Umbilical cord (tissue), 2 donors: ENCODE measurements around the gene ANKRD10. TPM values are rescaled to one million over a fixed set of nuclear protein-coding genes. Genes with fewer than 3 reads are reported as not detected.

Experiments used
- DNase-seq: peaks from one replicate; pipeline ENCODE4 v3.0.0-alpha.2; 2015; ENCODE audit warnings: low spot score
- total RNA-seq: library from RNA; depleted of rRNA; stranded (reverse); fragments of >200 nt; gene quantifications from one replicate; pipeline ENCODE4 v1.2.3, GENCODE V29; 2014; ENCODE audit warnings: low replicate concordance; ENCODE audit not compliant: insufficient read depth

Gene ANKRD10
- total RNA-seq, 1 donor from 2014 or later: 83.5 TPM

GRCh38 chr13:110944968-110945927 is 30.4 kb upstream of the ANKRD10 start:
- DNase-seq: no peak

- DNase-seq: peak; percentile 28
Observed at GRCh38 chr13:110944121-110944967, 29.5 kb upstream of the ANKRD10 start.

GRCh38 chr13:110942248-110942981 is 27.5 kb upstream of the ANKRD10 start:
- no peak for DNase-seq

- no peak for DNase-seq
Observed at GRCh38 chr13:110938662-110939421, 24.0 kb upstream of the ANKRD10 start.

DNA sequence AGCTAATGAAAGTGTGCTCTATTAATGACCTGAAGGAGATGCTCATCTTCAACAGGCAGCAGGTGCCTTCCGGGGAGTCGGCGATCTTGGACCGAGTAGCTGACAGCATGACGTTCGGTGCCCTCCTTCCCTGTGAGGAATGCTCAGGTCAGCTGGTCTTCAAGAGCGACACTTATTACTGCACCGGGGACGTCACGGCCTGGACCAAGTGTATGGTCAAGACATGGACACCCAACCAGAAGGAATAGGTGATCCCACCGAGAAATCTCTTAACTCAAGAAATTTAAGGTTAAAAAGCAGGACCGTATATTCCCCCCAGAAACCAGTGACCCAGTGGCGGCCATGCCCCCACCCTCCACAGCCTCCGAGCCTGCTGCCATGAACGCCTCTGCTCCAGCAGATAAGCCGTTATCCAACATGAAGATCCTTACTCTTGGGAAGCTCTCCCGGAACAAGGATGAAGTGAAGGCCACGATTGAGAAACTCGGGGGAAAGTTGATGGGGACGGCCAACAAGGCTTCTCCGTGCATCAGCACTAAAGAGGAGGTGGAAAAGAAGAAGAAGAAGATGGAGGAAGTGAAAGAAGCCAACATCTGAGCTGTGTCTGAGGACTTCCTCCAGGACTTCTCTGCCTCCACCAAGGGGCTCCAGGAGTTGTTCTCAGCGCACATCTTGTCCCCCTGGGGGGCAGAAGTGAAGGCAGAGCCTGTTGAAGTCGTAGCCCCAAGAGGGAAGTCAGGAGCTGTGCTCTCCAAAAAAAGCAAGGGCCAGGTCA is 22.8 kb upstream of the ANKRD10 start:
- no peak for DNase-seq

- DNase-seq: no peak
Observed at GRCh38 chr13:110936519-110936918, 21.6 kb upstream of the ANKRD10 start.

DNA sequence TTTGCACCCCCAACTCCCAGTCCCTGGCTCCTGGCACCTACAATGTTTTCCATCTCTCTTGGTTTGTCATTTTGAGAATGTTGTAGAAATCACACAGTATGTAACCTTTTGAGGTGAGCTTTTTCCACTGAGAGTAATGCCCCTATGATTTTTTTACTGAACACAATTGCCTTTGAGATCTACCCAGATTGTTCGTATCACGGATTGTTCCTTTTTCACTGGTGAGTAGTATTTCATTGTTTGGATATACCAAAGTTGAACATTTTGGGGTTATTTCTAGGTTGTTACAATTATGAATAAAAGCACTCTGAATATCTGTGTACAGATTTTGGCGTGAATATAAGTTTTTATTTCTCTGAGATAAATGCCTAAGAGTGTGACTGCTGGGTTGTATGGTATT is 17.7 kb upstream of the ANKRD10 start:
- DNase-seq: no peak

- DNase-seq: no peak
Observed at GRCh38 chr13:110929104-110929777, 14.4 kb upstream of the ANKRD10 start.

GRCh38 chr13:110925023-110925612 is 10.2 kb upstream of the ANKRD10 start:
- DNase-seq: peak; percentile 52

DNA sequence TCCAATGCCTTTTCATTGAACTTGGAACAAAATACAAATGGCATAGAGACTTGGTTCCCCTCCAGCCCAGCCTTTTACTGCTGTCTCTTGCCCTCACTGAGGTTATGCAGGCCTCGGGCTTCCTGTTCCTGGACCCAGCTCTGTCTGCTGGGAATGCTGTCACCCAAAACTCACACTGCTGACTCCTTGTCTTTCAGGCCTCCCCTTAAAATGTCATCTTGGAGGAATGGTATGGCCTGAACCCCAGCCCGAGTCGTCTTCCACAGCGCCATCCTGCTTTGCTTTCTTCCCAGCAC is 9.7 kb upstream of the ANKRD10 start:
- DNase-seq: peak; percentile 41

GRCh38 chr13:110923777-110924638 is 9.1 kb upstream of the ANKRD10 start:
- DNase-seq: no peak

DNA sequence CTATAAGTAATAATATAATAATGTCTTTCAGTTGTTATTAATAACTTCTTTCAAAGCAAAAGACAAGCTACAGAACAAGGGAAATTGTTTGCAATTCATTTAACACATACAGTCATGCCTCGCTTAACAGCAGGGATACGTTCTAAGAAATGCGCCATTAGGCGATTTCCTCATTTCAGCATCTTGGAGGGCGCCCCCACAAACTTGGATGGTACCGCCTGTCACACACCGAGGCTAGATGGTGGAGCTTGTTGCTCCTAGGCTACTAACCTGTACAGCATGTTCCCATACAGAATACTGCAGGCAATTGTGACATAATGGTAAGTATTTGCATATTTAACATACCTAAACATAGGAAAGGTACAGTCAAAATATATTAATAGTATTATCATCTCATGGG is 8.2 kb upstream of the ANKRD10 start:
- no peak for DNase-seq

DNA sequence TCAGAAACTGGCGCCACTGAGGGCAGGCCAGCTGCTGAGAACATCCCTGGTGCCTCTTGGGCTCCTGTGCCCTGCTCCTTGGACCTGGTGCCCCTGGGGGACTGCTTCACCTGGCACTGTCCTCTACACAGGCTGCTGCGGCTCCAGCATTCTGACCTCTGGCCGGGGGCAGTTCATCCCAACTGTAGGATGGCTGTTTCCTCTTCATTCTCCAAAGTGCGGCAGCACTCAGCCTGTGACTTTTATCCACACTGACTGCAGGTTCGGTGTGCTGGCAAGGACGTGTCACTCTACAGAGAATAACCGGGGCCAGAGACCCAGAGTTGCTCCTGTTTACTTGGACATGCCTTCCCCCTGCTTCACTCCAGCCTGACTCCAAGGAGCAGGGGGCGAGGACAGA is 7.6 kb upstream of the ANKRD10 start:
- DNase-seq: no peak

DNA sequence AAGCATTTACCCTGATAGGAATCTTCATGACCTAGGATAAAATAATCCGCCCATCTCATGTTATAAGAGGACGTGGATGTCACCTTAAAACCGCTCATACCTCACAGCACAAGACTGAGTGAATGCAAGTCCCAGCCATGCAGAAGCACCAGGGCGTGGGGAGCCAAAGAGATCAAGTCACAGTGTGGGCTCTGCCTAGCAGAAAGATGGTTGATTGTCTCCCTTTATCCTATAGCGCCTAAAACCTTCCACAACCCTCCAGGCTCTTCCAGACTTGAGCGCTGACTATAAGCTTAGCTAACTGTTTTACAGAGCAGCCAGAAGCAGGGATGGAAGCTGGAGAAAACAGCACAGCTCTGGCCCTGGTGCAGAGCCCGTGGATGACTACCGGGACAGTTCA is 6.8 kb upstream of the ANKRD10 start:
- DNase-seq: no peak

DNA sequence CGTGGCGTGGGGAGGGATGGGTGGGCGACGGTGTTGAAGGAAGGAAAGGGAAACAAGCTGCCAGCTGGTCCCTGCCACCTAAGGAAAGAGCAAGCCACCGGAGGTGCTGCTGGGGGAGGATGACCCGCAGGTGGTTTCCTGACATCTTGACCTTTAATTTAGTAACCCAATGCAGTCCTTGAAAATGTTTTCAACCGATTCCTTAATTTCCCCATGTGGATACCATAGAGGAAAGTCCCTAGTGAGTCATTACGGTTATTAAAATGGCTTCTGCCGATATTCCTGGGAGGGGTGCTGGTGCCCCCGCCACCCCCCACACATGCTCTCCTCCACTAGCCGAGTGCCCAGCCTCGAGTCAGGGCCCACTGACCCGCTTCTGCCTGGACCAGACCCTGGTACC is 6.3 kb upstream of the ANKRD10 start:
- no peak for DNase-seq

DNA sequence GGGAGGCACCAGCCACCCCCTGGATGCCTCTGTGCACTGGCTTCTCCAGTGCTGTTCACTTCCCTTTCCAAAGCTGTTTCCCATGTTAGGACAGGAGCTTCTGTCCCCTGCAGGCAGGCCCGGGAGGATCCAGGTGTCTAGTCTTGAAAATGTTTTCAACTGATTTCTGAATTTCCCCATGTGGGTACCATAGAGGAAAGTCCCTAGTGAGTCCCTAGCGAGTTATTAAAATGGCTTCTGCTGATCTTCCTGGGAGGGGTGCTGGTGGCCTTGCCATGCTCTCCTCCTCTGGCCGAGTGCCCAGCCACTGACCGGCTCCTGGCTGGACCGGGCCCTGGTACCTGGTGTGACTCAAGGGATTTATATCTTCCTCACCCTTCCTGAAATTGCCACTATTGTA is 5.2 kb upstream of the ANKRD10 start:
- no peak for DNase-seq

GRCh38 chr13:110916301-110917142 is 1.7 kb upstream of the ANKRD10 start:
- DNase-seq: peak; percentile 35

DNA sequence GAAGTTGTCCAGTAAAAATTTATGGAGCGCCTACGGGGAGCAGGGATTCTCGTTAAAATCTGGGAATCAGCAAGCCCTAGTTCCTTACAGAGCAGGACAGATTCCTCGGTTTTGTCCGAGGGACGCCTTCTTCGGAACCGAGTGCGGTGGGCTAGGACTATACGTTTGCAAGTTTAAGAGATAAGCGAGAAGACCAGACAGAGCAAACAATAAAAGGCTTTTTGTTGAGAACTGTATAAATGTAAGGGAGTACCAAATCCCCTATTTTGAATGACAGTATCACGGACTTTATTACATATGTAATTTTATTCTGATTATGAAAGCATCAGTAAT is 971 bp upstream of the ANKRD10 start:
- no peak for DNase-seq
